ENCODE data around the gene KCTD6. TPM values are rescaled to one million over a fixed set of nuclear protein-coding genes. Genes with fewer than 3 reads are reported as not detected.
"Not testable (repeated sequence)": the region's sequence is repeated elsewhere in the genome, so short reads cannot be mapped to it uniquely, and the experiment has no call there.

The KCTD6 gene
- total RNA-seq, 1 donor from 2014 or later = 7.9 TPM

- no peak for FAIRE-seq
- no peak for DNase-seq (ENCODE audit: low read depth)
- Mint-ChIP-seq H3K27me3 (ENCODE audit: low read depth, unreplicated experiment) (no peaks in the 10 kb centered on the region), H3K4me3 (ENCODE audit: unreplicated experiment) (no peak overlapping the region), H3K36me3 (ENCODE audit: low read depth, unreplicated experiment) (no peaks in the 10 kb centered on the region), H3K27ac (ENCODE audit: unreplicated experiment) (no peak overlapping the region), H3K4me1 (ENCODE audit: low read depth, unreplicated experiment) (peaks cover 23% of the 10 kb centered on the region), H3K9me3 (ENCODE audit: unreplicated experiment) (no peaks in the 10 kb centered on the region)
- no peak overlapping the region for H2AFZ ChIP-seq (ENCODE audit: low read depth, low read length)
- H3K4me2 ChIP-seq (ENCODE audit: low read length) = no peak overlapping the region
- no peak overlapping the region for H3K4me3 ChIP-seq (ENCODE audit: insufficient read depth, low read depth, low read length)
- TF ChIP-seq CTCF (IDR thresholded peaks at IDR 0.05; ENCODE audit: insufficient read depth, low read depth, low read length) (no peak), EZH2 (IDR thresholded peaks at IDR 0.05; ENCODE audit: insufficient read depth, low read length) (no peak)
- H3K36me3 ChIP-seq (ENCODE audit: insufficient read depth, low read length) = no peaks in the 10 kb centered on the region
- H3K9me3 ChIP-seq (ENCODE audit: insufficient read depth, low read depth, low read length) = no peaks in the 10 kb centered on the region
- peaks cover 19% of the 10 kb centered on the region for H3K4me1 ChIP-seq (ENCODE audit: insufficient read depth, low read length)
- H3K27ac ChIP-seq (ENCODE audit: low read depth, low read length) = no peak overlapping the region
- H4K20me1 ChIP-seq (ENCODE audit: insufficient read depth, low read length) = no peaks in the 10 kb centered on the region
- no peaks in the 10 kb centered on the region for H3K79me2 ChIP-seq (ENCODE audit: insufficient read depth, low read length)
- H3K27me3 ChIP-seq (ENCODE audit: insufficient read depth, low read length) = no peaks in the 10 kb centered on the region
- H3K9ac ChIP-seq (ENCODE audit: low read length) = no peak overlapping the region
Measured at GRCh38 chr3:58524326-58524888, 32.5 kb downstream of the KCTD6 start.

GRCh38 chr3:58526515-58526957, 34.6 kb downstream of the KCTD6 start:
- Histone ChIP-seq H3K27me3 (ENCODE audit: insufficient read depth, low read length) (no peaks in the 10 kb centered on the region), H3K4me1 (ENCODE audit: insufficient read depth, low read length) (peaks cover 19% of the 10 kb centered on the region), H3K4me3 (ENCODE audit: insufficient read depth, low read depth, low read length) (no peak overlapping the region), H3K36me3 (ENCODE audit: insufficient read depth, low read length) (no peaks in the 10 kb centered on the region), H3K9ac (ENCODE audit: low read length) (no peak overlapping the region), H2AFZ (ENCODE audit: low read depth, low read length) (peak overlapping the region; percentile 57), H3K4me2 (ENCODE audit: low read length) (peak overlapping the region; percentile 69), H3K79me2 (ENCODE audit: insufficient read depth, low read length) (no peaks in the 10 kb centered on the region), H3K9me3 (ENCODE audit: insufficient read depth, low read depth, low read length) (no peaks in the 10 kb centered on the region), H3K27ac (ENCODE audit: low read depth, low read length) (peak overlapping the region; percentile 8), H4K20me1 (ENCODE audit: insufficient read depth, low read length) (no peaks in the 10 kb centered on the region)
- H3K9me3 Mint-ChIP-seq (ENCODE audit: unreplicated experiment) = no peaks in the 10 kb centered on the region
- FAIRE-seq (peak; percentile 97), DNase-seq (ENCODE audit: low read depth) (peak; percentile 89)
- H3K27me3 Mint-ChIP-seq (ENCODE audit: low read depth, unreplicated experiment) = no peaks in the 10 kb centered on the region
- no peaks in the 10 kb centered on the region for H3K36me3 Mint-ChIP-seq (ENCODE audit: low read depth, unreplicated experiment)
- peaks cover 23% of the 10 kb centered on the region for H3K4me1 Mint-ChIP-seq (ENCODE audit: low read depth, unreplicated experiment)
- TF ChIP-seq EZH2 (IDR thresholded peaks at IDR 0.05; ENCODE audit: insufficient read depth, low read length) (no peak), CTCF (IDR thresholded peaks at IDR 0.05; ENCODE audit: insufficient read depth, low read depth, low read length) (no peak)
- H3K27ac Mint-ChIP-seq (ENCODE audit: unreplicated experiment) = peak overlapping the region; percentile 18
- H3K4me3 Mint-ChIP-seq (ENCODE audit: unreplicated experiment) = no peak overlapping the region

GRCh38 chr3:58527440-58527839, 35.5 kb downstream of the KCTD6 start:
- H3K4me1 Mint-ChIP-seq (ENCODE audit: low read depth, unreplicated experiment) = peaks cover 23% of the 10 kb centered on the region
- H3K4me2 ChIP-seq (ENCODE audit: low read length); H3K9me3 ChIP-seq (ENCODE audit: insufficient read depth, low read depth, low read length); DNase-seq (ENCODE audit: low read depth); H3K9me3 Mint-ChIP-seq (ENCODE audit: unreplicated experiment); H3K36me3 Mint-ChIP-seq (ENCODE audit: low read depth, unreplicated experiment); H3K27me3 ChIP-seq (ENCODE audit: insufficient read depth, low read length); H3K9ac ChIP-seq (ENCODE audit: low read length); FAIRE-seq; H3K27me3 Mint-ChIP-seq (ENCODE audit: low read depth, unreplicated experiment); H3K4me3 Mint-ChIP-seq (ENCODE audit: unreplicated experiment); H3K79me2 ChIP-seq (ENCODE audit: insufficient read depth, low read length); H3K36me3 ChIP-seq (ENCODE audit: insufficient read depth, low read length); H3K27ac ChIP-seq (ENCODE audit: low read depth, low read length); H3K27ac Mint-ChIP-seq (ENCODE audit: unreplicated experiment); H4K20me1 ChIP-seq (ENCODE audit: insufficient read depth, low read length); H2AFZ ChIP-seq (ENCODE audit: low read depth, low read length); H3K4me3 ChIP-seq (ENCODE audit: insufficient read depth, low read depth, low read length): not testable (repeated sequence)
- H3K4me1 ChIP-seq (ENCODE audit: insufficient read depth, low read length) = peaks cover 19% of the 10 kb centered on the region

Data from astrocyte (in vitro differentiated cells and primary cell).